Progenitor cell of endocrine pancreas (in vitro differentiated cells): ENCODE measurements around the gene CACNA2D2. TPM values are rescaled to one million over a fixed set of nuclear protein-coding genes. Genes with fewer than 3 reads are reported as not detected.

ENCODE experiments used
- DNase-seq: peaks from one replicate; pipeline ENCODE4 v3.0.0; 2021; ENCODE audit warnings: low spot score; ENCODE audit not compliant: unreplicated experiment
- H3K27ac Mint-ChIP-seq: 2 replicates; pipeline ENCODE4 v1.8.0; 2021; ENCODE audit warnings: mild to moderate bottlenecking, moderate library complexity, mixed read lengths
- H3K27me3 Mint-ChIP-seq: 2 replicates; pipeline ENCODE4 v1.8.0; 2021; ENCODE audit warnings: mixed read lengths
- H3K36me3 Mint-ChIP-seq: 2 replicates; pipeline ENCODE4 v1.8.0; 2022; ENCODE audit warnings: mixed read lengths; ENCODE audit not compliant: insufficient read depth
- H3K4me1 Mint-ChIP-seq: 2 replicates; pipeline ENCODE4 v1.8.0; 2021; ENCODE audit warnings: low read depth, mixed read lengths
- H3K4me3 Mint-ChIP-seq: 2 replicates; pipeline ENCODE4 v1.8.0; 2021; ENCODE audit warnings: low read depth, mild to moderate bottlenecking, moderate library complexity, mixed read lengths
- H3K9me3 Mint-ChIP-seq: 2 replicates; pipeline ENCODE4 v1.8.0; 2021; ENCODE audit warnings: low read depth, mixed read lengths
- CTCF ChIP-seq: fragments of 200-600 bp; sonication (generic); IDR thresholded peaks from one replicate; pipeline ENCODE4 v1.5.0; 2021; ENCODE audit warnings: antibody characterized with exemption, mild to moderate bottlenecking; ENCODE audit not compliant: unreplicated experiment
- total RNA-seq: library from RNA; stranded (reverse); gene quantifications from 2 replicates; pipeline ENCODE4 v1.2.1, GENCODE V29; 2021

Gene CACNA2D2
- total RNA-seq, 1 donor from 2014 or later: 6.9 TPM

GRCh38 chr3:50493086-50493485, 10.3 kb downstream of the CACNA2D2 start:
- no peak overlapping the region for H3K4me3 Mint-ChIP-seq
- peaks cover 22% of the 10 kb centered on the region for H3K27me3 Mint-ChIP-seq
- no peaks in the 10 kb centered on the region for H3K4me1 Mint-ChIP-seq

DNA sequence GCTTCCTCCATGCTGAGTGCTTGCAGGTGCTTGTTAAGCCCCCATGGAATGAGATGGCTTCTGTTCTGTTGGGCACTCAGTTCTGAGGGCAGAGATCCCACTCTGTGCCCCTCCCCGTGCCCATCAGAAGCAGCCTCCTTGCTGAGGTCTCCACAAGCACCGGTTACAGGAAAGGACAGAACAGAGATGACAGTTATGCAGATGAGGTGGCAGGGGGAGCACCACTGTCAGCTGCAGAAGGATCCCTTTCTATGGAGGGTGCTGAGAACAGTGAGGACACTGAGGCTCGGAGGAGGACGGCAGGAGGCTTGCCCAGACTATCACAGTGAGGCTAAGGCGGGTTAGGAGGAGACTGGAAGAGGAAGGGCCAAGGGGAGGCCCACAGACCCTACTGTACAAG, 12.4 kb downstream of the CACNA2D2 start:
- DNase-seq: no peak
- peaks cover 8% of the 10 kb centered on the region for H3K27me3 Mint-ChIP-seq
- no peak for TF ChIP-seq CTCF
- H3K36me3 Mint-ChIP-seq: no peaks in the 10 kb centered on the region
- H3K9me3 Mint-ChIP-seq: no peaks in the 10 kb centered on the region
- H3K4me3 Mint-ChIP-seq: no peak overlapping the region
- no peak overlapping the region for H3K27ac Mint-ChIP-seq
- H3K4me1 Mint-ChIP-seq: no peaks in the 10 kb centered on the region

More at GRCh38 chr3:50493086-50493485, 10.3 kb downstream of the CACNA2D2 start:
- no peak for TF ChIP-seq CTCF
- no peaks in the 10 kb centered on the region for H3K36me3 Mint-ChIP-seq
- no peak overlapping the region for H3K27ac Mint-ChIP-seq
- H3K9me3 Mint-ChIP-seq: no peaks in the 10 kb centered on the region
- DNase-seq: no peak

- no peaks in the 10 kb centered on the region for H3K9me3 Mint-ChIP-seq
- no peak overlapping the region for H3K4me3 Mint-ChIP-seq
- H3K4me1 Mint-ChIP-seq: no peaks in the 10 kb centered on the region
- no peak overlapping the region for H3K27ac Mint-ChIP-seq
- DNase-seq: no peak
- H3K36me3 Mint-ChIP-seq: no peaks in the 10 kb centered on the region
- H3K27me3 Mint-ChIP-seq: peaks cover 8% of the 10 kb centered on the region
- TF ChIP-seq CTCF: no peak
Measured at GRCh38 chr3:50490424-50490823, 13.0 kb downstream of the CACNA2D2 start.

DNA sequence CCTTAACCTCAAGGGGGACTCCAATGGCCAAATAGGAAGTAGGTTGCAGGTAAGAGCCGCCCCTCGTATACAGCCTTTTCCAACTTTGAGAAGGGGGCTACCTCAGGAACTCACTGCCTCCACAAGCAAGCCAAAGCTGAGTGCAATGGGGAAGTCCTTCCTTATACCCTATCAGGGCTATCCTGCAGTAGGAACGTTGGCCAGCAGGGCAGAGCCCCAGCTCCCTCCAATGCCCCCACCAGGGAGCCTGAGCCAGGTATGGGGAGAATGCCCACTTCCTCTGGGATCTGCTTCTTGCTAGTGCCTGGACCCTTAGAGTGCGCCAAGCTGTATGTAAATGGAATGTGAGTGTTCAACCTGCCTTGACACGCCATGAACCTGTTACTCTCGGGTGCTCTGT, 16.3 kb downstream of the CACNA2D2 start:
- Mint-ChIP-seq H3K27me3 (peaks cover 13% of the 10 kb centered on the region), H3K9me3 (no peaks in the 10 kb centered on the region)

DNA sequence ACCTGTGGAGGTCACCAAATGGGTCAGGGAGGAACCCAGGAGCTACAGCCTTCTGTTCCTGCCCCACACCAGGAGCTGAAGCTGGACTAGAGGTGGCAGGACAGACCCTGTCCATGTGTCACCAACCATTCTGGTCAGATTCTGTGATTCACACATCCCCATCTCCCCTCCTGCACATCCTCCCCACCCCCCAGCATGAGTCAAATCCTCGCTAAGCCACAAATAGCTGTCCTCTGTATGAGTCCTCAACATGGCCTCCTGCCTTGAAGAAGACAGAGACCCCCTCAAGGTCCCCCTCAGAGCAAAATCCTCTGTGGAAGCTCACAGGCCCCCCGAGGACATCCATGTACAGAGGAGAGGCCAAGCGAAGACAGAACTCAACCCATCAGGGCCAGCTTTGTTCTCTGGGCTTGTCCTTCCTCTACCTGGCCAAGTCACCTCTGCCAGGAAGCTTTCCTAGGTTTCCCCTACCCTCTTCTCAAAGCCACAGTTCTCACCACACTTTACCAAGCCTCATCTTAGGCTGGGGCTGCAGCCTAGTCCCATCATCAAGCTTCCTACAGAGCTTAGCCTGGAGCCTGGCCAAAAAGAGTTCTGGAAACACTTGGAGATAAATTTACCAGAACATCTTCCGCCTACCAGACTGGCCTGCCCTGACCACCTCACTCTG, 17.1 kb downstream of the CACNA2D2 start:
- H3K4me1 Mint-ChIP-seq: no peaks in the 10 kb centered on the region
- TF ChIP-seq CTCF: no peak

More for the DNA sequence above, 16.3 kb downstream of the CACNA2D2 start:
- Mint-ChIP-seq H3K4me3 (no peak overlapping the region), H3K4me1 (no peaks in the 10 kb centered on the region), H3K27ac (no peak overlapping the region), H3K36me3 (no peaks in the 10 kb centered on the region)
- DNase-seq: no peak
- TF ChIP-seq CTCF: no peak

More for the DNA sequence above, 17.1 kb downstream of the CACNA2D2 start:
- H3K4me3 Mint-ChIP-seq: no peak overlapping the region
- H3K9me3 Mint-ChIP-seq: no peaks in the 10 kb centered on the region
- DNase-seq: no peak
- H3K27ac Mint-ChIP-seq: no peak overlapping the region
- no peaks in the 10 kb centered on the region for H3K36me3 Mint-ChIP-seq
- peaks cover 11% of the 10 kb centered on the region for H3K27me3 Mint-ChIP-seq
